ENCODE measurements around the gene BMPR1B.

GRCh38 chr4:95186666-95187065 lies 428.9 kb downstream of the BMPR1B start:
- TF ChIP-seq CTCF (IDR thresholded peaks at IDR 0.05; ENCODE audit: low read length) (no peak), EZH2phosphoT487 (IDR thresholded peaks at IDR 0.05; ENCODE audit: low read length) (no peak), EZH2 (optimal IDR thresholded peaks at IDR 0.05; ENCODE audit: low read depth, low read length) (no peak)

Data from MM.1S (cell line).